ENCODE measurements around the gene FBXO44.

The FBXO44 gene

DNA sequence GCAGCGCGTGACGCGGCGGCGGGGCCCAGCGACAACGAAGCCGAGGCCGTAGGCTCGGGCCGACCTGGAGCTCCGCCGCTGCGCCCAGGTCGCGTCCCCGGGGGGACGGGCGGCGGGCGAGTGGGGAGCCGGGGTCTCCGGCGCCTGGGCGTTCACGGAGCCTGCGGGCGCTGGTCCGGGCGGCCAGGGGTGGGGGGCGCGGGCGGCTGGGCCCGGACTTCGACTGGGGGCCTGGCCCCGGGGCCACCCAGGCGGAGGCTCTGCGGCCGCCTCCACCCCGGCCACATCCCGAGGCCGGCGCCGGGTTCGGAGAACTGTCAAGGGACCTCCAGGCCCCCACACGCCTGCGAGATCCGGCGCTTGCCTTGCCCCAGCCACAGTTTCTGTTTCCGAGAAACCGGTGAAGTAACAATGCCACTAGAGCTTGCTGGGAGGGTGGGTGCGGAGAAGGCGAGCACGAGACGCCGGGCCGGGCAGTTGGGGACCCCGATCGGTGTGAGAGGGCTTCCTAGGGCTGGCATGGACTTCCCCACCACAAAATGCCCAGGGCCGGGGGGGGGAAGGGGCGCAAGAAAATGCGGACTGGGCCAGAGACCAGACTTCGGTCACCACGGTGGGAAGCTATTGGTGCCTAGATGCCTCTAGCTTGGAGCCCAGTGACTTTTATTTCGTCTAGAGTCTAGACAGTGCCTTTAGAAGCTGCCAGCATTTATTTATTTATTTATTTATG, 9.8 kb downstream of the FBXO44 start:
- DNase-seq: no peak

GRCh38 chr1:11668516-11668915, 13.8 kb downstream of the FBXO44 start:
- no peak for DNase-seq

GRCh38 chr1:11670747-11671146, 16.1 kb downstream of the FBXO44 start:
- DNase-seq: no peak

- DNase-seq: no peak
These were observed 16.5 kb downstream of the FBXO44 start for GRCh38 chr1:11671205-11671543.

- DNase-seq: no peak
These were observed 17.0 kb downstream of the FBXO44 start for GRCh38 chr1:11671544-11672286.

- no peak for DNase-seq
These were observed 18.6 kb downstream of the FBXO44 start for GRCh38 chr1:11673089-11673769.

DNA sequence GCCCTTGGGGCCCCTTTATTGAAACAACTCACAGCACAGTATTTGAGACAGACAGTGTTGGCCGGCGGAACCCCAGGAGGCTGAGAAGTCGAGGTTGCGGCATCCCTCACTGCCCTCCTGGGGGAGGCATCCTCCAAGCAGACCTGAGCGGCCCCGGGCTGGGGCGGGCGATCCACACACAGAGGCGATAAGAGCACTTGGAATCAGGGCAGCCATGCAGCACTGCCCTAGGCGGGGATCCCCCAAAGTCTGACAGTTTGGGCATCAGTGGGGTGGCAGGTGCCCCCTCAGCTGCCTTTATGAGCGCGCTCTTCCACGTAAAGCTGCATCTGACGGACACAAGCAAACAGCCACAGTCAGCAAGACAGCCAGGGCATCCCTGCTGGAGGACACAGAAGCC, 19.8 kb downstream of the FBXO44 start:
- DNase-seq: no peak

DNA sequence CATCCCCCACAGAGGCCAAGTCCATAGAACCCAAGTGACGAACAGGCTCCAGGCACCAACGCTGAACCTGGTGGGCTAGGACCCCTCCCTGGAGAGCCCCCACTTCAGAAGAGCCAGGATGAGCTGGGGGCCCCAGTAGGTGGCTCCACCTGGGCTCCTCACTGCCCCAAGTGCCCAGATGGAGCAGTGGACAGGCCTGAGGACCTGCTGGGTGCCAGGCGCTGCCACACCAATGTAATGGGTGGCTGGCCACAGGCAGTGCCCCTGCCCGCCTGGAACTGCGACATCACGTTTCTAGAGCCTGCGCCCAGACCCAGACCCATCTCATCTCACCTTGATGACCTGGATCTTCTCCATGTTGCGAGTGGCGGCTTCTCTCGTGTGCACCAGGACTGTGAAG, 20.6 kb downstream of the FBXO44 start:
- no peak for DNase-seq

GRCh38 chr1:11676386-11677103, 21.9 kb downstream of the FBXO44 start:
- no peak for DNase-seq

DNA sequence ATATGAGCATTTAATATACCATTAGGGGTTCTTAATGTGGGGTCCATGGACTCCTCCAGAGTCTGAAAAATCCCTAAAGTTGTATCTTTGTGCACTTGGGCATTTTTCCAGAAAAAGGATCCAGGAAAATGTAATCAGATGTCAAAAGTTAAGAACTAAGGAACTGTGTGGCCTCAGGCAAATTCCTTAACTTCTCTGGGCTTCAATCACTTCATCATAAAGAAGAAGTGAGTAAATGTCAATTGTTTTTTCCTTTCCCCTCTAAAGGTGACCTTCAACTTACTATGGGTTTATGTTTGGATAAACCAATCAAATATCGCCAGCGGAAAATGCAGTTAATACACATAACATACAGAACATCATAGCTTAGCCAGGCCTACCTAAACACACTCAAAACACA, 23.8 kb downstream of the FBXO44 start:
- no peak for DNase-seq

DNA sequence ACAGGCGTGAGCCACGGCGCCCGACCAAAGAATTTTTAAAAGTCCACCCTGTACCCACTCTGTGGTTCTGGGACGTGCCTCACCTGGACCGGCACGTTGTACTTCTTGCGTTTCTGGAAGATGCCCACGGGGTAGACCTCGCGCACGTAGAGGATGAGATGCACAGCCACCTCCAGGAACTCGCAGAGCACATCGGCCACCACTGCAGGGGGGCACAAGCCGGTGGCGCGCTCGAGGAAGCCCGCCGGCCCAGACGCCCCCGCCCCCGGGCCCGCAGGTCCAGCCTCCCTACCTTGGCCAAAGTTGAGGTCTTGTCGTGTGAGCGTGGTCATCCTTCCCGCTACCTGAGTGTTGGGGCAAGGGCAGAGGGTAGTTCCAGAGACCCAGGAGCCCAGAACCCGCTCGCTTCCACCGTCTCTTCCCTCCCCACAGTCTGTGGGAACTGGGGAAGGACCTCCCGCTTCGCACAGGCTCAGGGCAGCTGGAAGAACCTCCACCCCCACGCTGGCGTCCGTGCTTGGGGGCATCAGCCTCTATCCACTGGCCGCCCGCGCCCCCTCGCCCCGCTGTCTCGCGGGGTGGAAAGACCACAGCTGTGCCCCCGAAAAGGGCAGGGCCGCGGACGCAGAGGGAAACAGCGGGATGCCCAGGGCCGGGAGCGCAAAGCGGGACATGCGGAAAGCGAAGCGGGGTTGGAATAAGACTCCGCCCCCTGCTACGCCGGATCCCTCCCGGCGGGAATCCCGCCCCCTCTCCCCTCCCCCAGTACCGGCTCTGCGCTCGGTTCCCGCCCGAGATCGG, 25.8 kb downstream of the FBXO44 start:
- no peak for DNase-seq

GRCh38 chr1:11681071-11681771, 26.5 kb downstream of the FBXO44 start, which contains the start of gene MAD2L2:
Gene MAD2L2 (minus strand): TSS chr1:11681148. CDS start chr1:11680601, 547 bp downstream.
- peak; percentile 60 for DNase-seq

DNA sequence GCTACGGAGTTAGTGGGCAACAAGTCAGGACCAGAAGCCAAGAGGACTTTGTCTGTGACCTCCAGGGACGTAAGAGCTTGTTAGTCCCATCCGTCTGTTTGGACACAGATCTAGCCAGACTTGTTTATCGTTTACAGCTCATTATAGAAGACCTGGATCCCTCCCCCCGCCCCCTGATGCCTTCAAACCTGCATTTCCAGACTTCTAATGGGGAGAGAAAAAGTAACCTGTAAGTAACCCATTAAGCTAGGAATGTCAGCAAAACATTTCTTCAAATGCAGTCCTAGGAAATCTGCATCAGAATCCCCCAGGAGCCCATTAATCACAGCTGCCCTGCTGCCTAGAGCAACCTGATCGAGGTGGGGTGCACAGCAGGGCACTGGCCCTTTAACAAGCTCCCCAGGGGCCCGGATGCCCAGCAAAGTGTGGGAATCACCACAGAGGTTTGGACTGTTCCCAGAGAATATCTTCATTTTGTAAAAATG, 27.7 kb downstream of the FBXO44 start:
- no peak for DNase-seq

- no peak for DNase-seq
These were observed 28.1 kb downstream of the FBXO44 start for GRCh38 chr1:11682799-11683198.

- no peak for DNase-seq
These were observed 29.4 kb downstream of the FBXO44 start for GRCh38 chr1:11684070-11684469.

- no peak for DNase-seq
These were observed 30.6 kb downstream of the FBXO44 start for GRCh38 chr1:11685210-11685752.

GRCh38 chr1:11688506-11688905, 33.8 kb downstream of the FBXO44 start:
- no peak for DNase-seq

DNA sequence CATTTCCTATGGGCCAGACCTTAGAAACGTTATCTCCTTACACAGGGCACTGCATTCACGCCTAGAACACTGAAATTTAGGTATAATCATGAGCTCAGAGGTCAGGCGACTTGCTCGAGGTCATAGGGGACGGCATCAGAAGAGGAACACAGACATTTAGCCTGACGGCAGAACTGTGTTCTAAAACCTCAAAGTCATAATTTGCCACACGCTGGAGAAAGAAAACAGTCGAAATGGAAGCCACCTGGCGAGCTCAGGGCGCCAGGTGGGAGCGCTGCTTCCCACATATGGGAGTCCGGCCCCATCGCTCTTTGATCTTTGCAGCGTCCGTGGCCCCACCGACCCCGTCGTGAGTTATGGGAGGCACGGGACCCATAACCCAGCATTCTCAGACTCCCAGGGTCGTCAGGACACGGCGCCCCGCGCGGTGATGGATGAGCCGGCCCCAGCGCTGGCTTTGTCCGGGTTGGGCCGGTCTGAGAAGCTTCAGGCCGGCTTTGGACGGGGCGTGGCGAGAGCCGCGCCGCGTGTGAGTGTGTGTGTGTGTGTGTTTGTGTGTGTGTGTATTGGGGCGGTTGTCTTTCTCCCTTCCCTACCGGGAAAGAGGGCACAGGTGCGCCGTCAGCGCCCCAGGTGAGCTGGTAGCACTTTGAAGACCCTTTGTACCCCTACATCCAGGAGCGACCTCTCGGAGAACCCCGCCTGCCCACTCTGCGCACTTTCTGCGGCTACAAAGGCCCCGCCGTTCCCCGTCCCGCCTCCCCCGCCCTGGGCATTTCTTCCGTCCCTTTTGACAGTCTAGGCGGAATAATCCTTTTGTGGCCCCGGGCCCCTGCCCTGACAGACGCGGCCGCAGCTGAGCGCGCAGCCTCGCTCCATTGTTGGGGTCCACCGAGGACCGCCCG, 36.0 kb downstream of the FBXO44 start:
- DNase-seq: no peak

GRCh38 chr1:11691302-11691914, 36.7 kb downstream of the FBXO44 start, which contains the start of gene DRAXIN:
Gene DRAXIN (plus strand): TSS chr1:11691710. CDS start chr1:11706259, 14,549 bp downstream.
- peak; percentile 28 for DNase-seq
